Brain pericyte (primary cell): Measurements from ENCODE around the gene NT5DC1.

ENCODE experiments used
- DNase-seq: peaks from one replicate; pipeline ENCODE4 v3.0.0-alpha.2; 2012; ENCODE audit warnings: low read depth, low spot score

The NT5DC1 gene

GRCh38 chr6:116136373-116136772, 35.7 kb downstream of the NT5DC1 start:
- DNase-seq, result no peak

DNA sequence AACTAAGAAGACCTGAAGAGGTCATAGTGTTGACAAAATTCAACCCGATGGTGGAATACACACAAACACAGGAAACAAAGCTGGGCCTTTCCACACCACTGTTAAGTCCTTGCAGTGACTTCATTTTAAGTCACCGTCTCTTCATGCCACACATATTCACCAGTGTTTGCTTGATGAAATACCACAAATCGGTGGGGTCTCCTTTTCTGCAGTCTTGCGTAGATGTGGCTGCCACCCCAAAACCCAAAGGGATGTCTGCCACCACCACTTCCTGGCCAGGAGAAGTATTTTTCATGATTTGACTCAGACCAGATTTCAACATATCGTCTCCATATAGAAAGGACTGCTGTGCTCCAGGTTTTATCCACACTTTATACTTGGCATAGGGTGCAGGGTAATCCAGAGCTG, 36.3 kb downstream of the NT5DC1 start:
- DNase-seq, result no peak

DNA sequence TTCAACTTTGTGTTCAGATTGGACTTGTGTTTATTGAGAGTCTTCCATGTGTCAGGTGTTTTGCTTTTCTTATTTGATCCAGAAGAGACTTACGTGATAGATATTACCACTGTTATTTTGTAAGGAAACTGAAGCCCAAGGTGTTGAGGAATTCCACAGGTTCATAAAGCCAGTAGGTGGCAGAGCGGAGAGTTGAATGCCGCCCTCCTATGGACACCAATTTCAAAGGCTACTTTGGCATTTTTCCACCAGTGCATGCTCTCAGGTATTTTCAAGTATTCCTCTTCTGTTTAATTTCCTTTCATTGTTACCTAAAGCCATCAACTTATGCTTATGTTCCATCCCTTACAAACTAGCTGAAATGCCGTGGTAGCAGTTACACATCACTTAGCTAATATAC, 39.3 kb downstream of the NT5DC1 start:
- no peak for DNase-seq

- DNase-seq, result no peak
These were observed 44.0 kb downstream of the NT5DC1 start for GRCh38 chr6:116144605-116145004.

DNA sequence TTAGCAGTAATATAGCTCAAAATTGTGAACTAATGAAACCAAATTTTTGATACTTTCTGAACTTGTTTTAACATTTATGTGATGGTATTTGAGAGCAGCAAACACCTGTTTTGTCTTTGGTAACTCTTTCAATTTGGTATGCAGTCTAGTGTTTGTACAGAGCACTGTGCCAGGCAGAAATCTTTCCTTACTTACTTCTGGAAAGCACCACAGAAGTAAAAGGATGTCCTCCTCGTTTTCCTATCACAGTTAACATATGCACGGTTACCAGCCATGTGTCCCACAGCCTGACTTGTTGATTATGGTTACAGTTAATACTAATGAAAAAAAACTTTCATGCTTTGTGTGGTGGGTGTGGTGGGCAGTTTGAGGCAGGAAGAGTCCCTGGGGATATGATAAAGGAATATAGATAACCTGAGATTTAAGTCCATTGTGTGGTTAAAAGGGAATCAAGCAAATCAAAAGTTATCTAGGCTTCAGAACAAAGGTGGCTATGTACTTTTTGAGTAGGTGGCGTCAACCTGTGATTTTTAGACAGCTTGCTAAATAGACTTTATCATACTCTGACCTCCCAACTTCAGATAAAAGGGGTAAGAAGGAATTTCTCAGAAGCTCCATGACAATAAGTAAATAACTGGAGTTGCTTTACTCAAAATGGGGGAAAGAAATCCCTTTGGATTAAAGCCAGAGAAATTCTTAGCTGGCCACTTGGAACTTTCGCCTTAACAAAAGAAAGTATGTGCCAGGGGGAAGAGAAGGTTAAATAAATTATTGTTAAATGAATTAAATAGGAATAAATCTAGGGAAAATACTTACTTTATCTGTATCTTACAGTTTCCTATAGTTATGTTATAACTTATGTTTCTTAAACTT, 45.4 kb downstream of the NT5DC1 start:
- no peak for DNase-seq

DNA sequence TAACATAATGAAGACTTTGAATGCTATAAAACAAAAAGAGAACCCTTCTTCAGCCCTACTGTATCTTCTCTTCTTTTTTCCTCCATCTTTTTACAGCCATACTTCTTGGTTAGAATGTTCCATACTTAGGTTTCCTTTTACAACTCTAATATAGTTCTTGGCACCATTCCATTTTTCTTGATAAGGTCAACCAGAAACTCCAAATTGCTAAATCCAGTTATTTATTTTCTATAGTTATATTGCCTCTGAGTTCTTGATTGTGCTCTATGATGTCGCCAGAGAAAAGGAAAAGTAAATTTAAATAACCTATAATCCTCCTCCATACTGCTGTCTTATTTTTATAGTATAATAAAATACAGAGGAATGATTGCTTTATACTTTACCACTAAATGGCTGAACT, 52.0 kb downstream of the NT5DC1 start:
- DNase-seq, result no peak

DNA sequence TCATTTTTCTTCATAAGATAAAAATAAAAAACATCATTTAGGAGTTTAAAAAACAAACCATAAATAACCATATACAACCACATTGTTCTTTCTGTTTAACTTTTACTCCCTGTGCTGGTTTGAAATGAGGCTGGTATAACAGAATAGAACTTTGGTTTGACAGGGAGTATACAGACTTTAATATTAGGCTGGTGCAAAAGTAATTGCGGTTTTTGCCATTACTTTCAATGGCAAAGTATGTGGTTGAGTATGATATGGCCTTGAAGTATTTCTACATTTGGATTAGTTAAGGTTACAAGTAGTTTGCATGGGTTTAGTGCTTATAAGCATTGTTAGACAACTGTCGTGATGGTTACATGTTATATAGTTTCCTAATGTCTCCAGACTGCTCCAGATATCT, 54.2 kb downstream of the NT5DC1 start:
- no peak for DNase-seq

DNA sequence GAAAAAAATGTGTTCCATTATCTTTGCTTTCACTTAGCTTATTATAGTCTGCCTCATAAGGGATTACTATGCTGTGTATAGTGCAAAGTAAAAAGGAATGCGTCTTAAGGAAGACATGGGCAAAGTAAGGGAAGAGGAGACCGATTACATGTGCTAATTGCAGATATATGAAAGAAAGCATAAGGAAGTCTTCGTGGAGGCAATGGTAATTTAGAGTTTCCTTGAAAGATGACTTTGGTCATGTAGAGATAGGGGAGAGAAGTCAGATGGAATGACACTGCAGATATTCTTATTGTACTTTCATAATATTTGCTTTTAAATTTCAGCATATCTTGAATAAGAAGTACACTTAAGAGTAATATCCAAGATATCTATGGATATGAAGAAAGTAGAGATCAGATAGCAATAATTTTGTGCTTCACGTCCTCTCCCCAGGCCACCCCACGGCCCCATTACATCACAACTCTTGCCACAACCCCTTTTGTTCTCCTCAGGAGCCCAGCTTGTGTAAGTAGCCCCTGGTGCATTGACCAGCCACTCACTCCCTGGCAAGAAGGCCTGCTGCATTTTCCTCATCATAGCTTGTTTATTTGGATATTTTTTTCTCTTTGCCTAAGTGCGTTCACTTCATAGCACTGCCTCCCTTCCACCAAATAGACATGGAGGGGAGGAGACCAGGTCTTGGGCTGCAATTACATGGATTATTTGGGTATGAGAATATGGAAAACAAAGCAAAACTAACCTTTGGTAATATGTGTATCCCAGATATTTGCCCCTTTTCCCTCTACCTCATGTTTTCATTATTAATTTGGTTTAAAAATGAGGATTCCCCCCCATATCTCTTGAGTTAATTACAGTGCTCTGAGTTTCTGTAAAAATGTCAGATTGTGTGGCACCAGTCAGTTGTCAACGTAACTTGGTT, 56.0 kb downstream of the NT5DC1 start:
- DNase-seq, result no peak

- DNase-seq, result no peak
These were observed 56.7 kb downstream of the NT5DC1 start for GRCh38 chr6:116157391-116157790.

GRCh38 chr6:116158641-116159040, 58.0 kb downstream of the NT5DC1 start:
- no peak for DNase-seq

DNA sequence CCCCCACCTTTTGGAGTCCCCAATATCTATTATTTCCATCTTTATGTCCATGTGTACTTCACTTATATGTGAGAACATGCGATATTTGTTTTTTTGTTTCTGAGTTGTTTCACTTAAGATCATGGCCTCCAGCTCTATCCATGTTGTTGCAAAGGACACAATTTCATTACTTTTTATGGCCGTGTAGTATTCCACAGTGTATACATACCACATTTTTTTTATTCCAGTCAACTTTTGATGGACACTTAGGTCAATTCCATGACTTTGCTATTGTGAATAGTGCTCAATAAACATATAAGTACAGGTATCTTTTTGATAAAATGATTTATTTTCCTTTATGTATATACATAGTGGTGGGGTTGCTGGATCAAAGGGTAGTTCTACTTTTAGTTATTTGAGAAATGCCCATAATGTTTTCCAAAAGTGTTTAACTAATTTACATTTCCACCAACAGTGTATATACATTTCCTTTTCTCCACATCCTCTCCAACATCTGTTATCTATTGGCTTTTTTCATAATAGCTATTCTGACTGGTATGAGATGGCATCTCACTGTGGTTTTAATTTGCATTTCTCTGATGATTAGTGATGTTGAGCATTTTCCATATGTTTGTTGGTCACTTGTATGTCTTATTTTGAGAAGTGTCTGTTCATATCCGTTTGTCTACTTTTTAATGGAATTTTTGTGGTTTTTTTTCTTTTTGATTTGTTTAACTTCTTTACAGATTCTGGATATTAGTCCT, 59.3 kb downstream of the NT5DC1 start:
- DNase-seq, result no peak

DNA sequence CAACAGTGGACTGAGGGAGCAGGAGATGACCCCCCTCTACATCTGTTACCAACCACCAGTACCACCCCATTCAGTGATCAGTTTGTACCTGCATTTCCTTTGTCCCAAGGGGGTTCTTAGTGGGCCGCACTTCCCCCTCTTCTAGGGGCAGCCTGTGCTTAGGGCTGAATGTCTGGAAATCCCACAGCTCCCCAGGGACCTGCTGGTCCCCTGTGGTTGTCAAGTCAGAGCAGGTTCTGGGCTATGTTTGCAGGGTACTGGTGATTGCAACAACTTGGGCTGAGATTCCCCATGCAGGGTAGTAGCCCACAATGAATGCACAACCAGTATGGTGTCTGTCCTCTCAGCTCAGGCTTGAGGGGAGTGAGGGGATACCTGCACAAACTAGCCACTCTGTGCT, 64.9 kb downstream of the NT5DC1 start:
- no peak for DNase-seq

DNA sequence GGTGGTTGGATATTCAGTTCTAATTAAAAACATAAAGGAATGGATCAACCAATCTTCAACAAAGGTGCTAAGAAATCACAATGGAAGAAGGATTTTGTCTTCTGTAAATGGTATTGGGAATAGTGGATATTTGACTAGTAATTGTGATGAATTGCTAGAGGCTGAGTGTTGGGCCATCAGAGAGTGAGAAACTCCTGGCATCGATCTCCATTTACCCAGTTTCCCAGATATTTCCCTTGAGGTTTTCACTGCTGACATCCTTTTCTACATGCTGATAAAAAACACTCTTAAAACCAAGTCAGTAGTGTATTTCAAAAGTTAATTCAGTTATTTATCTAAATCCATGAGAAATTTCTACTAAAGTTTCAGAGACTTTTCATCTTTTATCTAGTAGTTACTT, 65.7 kb downstream of the NT5DC1 start:
- no peak for DNase-seq

DNA sequence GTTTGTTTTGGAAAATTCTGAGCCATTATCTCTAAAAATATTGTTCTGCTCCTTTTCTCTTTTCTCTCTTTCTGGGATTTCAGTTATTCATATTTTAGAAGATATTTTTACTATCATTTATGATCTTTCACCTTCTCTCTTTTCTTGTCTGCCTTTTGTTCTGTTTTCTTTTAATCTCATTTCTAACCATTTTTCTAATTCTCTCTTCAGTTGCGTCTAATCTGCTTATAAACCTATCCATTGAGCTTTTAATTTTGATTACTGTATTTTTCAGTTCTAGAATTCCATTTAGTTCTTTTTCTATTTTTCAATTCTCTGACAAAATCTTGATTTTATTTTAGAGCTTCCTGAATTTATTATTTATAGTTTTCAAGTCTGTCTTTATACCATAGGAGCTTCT, 67.5 kb downstream of the NT5DC1 start:
- no peak for DNase-seq

DNA sequence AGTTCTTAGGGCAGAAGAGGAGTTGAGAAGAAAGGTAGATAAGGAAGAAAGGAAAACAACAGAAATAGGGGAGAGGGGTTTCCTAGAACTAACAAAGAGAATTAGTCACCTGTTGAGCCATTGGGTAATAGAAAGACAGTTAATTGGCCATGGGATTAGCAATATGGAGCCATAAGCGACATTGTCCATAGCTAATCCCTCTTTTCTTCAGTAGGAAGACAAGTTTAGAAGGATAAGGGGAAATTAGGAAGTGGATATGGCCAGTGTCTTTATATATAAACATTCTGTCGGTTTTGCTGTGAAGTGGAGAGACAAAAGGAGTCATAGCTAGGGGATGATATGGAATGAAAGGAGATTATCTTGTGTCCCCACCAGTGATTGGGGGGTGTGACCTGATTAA, 69.2 kb downstream of the NT5DC1 start:
- DNase-seq, result no peak

GRCh38 chr6:116170358-116171057, 69.9 kb downstream of the NT5DC1 start:
- DNase-seq, result no peak

DNA sequence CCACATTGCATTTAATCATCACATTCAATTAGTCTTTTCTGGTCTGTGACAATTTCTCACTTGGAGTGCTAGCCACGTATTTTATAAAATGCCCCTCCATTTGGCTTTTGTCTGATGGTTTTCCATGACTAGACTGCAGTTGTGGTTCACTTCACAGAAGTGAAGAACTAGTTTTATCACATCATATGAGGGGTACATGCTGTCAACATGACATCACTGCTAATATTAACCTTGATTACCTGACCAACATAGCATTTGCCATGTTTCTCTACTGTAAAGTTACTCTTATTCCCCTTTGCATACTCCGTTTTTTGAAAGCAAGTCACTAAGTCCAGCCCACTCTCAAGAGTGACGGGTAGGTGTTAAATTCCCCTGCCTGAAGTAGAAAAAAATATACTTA, 73.3 kb downstream of the NT5DC1 start:
- no peak for DNase-seq

DNA sequence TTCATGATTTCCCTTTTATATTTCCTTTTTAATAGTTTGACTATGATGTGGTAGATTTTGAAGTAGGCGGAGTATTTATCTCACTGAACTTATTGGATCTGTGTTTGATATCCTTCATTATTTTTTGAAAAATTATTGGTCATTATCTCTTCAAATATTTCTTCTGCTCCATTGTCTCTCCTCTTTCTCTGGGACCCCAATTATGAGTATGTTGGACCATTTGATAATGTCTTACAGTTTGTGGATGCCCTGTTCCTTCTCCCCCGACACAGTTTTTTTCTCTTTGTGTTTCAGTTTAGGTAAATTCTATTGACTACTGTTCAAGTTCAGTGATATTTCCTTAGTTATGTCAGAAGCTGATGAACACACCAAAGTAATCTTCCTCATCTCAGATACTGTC, 74.7 kb downstream of the NT5DC1 start:
- no peak for DNase-seq

GRCh38 chr6:116176596-116176995, 75.9 kb downstream of the NT5DC1 start:
- no peak for DNase-seq

GRCh38 chr6:116180375-116180774, 79.7 kb downstream of the NT5DC1 start:
- no peak for DNase-seq

- no peak for DNase-seq
These were observed 88.8 kb downstream of the NT5DC1 start for GRCh38 chr6:116189472-116189871.
